GM18951 (cell line): ENCODE results near the gene MYRIP.

Experiments
- POLR2A ChIP-seq: IDR thresholded peaks from 4 replicates; pipeline ENCODE4 v1.6.1; 2011; ENCODE audit warnings: mild to moderate bottlenecking; ENCODE audit not compliant: insufficient read length, insufficient read depth; ENCODE audit errors: extremely low read depth
- in situ Hi-C: fragments of 300-500 bp; cut with MboI; formaldehyde crosslinking; loops from one replicate; pipeline ENCODE4 v1.12.0; 2022; ENCODE audit warnings: low sequenced_read_pairs, mixed read lengths, inconsistent platforms; ENCODE audit not compliant: unreplicated experiment

The MYRIP gene

DNA sequence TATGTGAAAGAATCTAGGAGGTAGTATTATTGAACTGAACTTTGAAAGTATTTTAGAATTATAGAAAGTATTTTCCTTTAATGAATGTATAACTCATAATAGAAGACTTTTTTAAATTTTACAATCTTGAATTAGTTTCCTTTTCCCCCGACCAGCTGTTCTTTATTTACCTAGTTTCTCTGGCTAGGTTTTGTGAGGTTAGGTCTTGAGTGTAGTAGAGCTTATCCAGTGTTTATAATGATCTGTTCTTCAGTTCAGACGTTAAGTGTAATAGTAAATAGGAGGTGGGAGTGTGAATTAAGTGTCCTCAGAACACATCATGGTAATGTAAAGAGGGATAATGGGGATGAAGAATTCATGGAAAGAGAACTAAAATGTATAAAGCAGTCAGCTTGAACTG lies 93.8 kb downstream of the MYRIP start:
- in situ Hi-C loops: no loop called here
- TF ChIP-seq POLR2A: no peak

DNA sequence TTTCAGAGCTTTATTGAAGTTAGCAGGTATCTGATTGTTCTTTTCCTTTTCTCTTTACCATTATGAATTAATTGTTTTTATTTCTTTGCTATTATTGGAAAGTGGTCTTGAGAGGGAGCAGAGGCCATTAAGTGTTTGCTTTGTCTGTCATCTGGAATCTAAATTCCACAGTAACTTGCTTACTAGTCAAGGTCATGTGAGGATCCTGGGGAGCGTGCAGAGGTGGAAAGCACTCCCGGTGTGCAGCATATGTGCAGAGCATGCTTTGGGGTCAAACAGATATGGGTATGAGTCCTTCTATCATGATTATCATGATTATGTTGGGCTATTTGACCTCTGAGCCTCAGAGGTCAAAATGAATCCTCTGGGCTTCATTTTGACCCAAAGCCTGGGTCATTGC lies 96.4 kb downstream of the MYRIP start:
- in situ Hi-C loops: no loop called here
- TF ChIP-seq POLR2A: no peak

- TF ChIP-seq POLR2A: no peak
- in situ Hi-C loops: no loop called here
Observed at GRCh38 chr3:39907981-39908380, 98.6 kb downstream of the MYRIP start.

DNA sequence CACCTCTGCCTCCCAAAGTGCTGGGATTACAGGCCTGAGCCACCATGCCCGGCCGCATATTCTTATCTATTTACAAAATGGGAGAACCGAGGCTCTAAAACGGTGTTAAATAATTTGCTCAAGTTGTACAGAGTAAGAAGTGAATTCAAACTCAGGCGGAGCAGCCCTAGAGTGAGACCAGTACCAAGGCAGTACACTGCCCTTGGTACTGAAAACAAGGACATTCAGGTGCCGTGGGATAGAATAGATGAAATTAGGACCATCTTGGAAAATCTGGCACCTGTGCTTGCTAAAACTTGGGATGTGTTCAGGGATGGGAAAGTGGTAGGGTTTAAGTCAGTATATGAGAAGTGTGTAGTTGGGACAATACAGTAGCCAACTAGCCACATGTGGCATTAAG lies 100.7 kb downstream of the MYRIP start:
- in situ Hi-C loops: no loop called here
- no peak for TF ChIP-seq POLR2A

DNA sequence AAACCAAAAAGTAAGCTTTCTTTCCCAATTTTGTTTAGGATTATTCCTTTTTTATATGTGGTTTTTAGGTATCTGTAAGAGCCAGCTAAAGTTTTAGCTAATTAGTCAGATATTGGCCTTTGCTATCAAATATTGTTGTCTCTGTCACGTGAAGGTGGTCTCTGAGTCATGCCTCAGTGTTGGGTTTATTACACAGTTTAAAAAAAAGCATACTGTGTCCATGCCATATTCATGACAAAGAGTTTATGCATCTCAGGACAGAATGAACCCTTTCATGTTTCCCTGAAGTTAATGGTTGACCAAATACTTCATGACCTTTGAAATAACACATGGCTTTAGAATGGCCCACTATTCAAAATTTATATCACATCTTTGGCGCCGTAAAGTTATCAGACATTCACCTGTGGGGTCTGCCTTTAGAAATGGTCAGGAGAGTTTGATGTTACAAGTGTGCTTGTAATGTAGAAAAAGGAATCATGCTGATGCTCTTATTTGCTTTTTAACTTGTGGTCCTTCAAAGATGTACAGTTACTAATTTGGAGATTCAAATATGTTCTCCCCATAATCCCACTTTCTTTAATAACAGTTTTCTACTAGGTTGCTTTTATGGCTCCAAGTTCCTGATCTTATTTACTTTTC lies 101.5 kb downstream of the MYRIP start:
- no peak for TF ChIP-seq POLR2A
- in situ Hi-C loops: no loop called here

- in situ Hi-C loops: no loop called here
Observed at GRCh38 chr3:39911465-39912309, 102.3 kb downstream of the MYRIP start.

GRCh38 chr3:39915027-39915426 lies 105.6 kb downstream of the MYRIP start:
- in situ Hi-C loops: no loop called here
- no peak for TF ChIP-seq POLR2A

More at GRCh38 chr3:39911465-39912309, 102.3 kb downstream of the MYRIP start:
- no peak for TF ChIP-seq POLR2A

- in situ Hi-C loops: no loop called here
- TF ChIP-seq POLR2A: no peak
Observed at GRCh38 chr3:39917065-39917773, 107.8 kb downstream of the MYRIP start.

DNA sequence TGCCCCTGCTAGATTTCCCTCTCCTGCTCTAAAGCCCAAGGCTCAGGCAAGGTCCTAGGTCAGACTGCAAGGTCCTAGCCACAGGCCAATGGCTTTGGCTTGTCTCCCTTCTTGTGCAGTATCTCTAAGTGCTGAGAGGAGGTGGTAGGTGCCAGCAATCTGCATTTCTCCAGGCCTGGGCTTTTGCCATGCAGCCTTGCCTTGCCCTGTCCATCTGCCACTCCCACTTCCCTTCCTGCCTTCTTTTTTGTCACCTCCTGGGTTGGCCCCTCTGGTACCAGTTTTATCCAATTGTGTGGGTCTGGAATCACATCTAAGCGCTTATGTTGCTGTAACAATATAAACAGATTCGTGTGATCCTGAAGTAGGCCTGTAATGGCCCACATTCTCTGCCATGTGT lies 109.9 kb downstream of the MYRIP start:
- no peak for TF ChIP-seq POLR2A
- in situ Hi-C loops: no loop called here

DNA sequence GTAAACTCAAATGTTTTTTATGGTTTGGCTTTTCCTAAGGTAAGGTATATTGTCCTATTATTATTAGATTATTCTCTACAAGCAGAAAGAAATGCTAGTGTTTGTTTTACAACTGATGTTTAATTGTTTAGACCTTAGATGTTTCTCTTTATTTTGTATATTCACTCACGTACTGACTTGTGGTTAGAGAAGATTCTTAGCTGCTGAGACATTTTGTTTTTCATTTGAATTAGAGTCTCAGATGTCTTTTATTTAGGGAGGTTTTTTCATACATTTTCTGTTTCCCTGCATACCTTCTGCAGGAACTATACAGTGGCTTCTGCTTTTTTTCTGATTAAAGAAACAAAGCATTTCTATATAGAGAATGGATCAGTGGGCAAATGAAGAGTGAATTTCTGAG lies 110.9 kb downstream of the MYRIP start:
- TF ChIP-seq POLR2A: no peak
- in situ Hi-C loops: no loop called here

DNA sequence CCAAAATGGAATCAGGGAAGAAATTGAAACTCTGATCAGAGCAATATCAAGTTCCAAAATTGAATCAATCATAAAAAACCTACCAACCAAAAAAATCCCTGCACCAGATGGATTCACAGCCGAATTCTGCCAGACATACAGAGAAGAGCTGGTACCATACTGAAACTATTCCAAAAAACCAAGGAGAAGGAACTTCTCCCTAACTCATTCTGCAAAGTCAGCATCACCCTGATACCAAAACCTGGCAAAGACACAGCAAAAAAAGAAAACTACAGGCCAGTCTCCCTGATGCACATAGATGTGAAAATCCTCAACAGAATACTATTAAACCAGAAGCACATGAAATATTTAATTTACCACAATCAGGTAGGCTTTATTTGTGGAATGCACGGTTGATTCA lies 118.1 kb downstream of the MYRIP start:
- in situ Hi-C loops: no loop called here
- no peak for TF ChIP-seq POLR2A

DNA sequence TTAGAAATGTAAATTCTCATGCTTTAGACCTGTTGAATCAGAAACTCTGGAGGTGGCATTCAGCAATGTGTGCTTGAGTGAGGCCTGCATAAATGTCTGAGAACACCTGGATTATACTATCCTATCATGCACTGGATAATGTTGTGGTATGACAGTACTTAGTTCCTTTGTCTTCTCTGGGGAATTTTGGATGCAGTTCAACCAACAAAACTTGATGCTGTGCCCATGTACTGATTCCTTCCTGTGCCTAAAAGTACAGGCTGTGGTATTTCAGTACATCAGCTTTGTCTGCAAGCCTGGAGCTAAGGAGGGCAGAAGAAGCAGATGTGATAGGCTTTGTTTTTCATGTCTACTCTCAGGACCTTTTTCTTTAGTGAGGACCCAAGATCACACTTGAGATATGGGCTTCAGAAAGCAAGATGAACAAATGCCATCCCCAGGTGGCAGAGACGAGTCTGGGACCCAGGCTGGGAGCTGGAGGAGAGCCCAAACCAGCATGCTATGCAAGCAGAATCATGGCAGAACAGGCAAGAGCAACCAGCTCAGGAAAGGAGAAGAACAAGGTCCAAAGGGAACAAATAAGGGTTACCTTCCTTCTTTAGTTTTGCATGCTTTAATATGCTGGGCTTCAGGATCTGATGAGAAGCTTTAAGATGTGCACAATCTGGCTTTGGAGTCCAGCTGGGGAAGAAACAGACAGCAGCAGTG lies 124.7 kb downstream of the MYRIP start:
- in situ Hi-C loops: no loop called here
- no peak for TF ChIP-seq POLR2A

DNA sequence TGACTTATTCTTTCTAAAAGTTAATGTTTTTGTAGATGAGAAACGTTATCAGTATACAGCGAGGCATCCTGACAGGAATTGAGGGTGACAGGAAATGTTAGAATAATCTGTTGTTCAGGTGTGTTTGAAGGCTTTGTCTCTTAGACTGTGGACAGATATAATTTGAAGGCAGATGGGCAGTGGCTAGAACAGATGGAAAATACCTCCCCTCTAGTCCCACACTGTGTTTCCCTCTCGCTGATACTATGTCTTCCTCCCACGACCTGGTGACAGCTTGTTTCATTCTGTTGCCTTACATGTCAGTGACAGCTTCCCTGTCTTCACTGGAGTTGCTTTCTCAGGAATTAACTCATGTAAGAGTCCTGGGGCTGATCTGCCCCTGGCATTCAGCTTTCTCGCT lies 125.3 kb downstream of the MYRIP start:
- in situ Hi-C loops: no loop called here
- no peak for TF ChIP-seq POLR2A
